DMS 273 (cell line): Measurements from ENCODE around the gene GPR27.
A peak's percentile ranks its signal among the peaks of the same experiment; 100 is the strongest.

ENCODE experiments used
- DNase-seq: peaks from one replicate; lab custom pipeline; 2025; ENCODE audit not compliant: unreplicated experiment; lab: John Stamatoyannopoulos, UW

The GPR27 gene

GRCh38 chr3:71732637-71733036, 21.0 kb upstream of the GPR27 start:
- no peak for DNase-seq

DNA sequence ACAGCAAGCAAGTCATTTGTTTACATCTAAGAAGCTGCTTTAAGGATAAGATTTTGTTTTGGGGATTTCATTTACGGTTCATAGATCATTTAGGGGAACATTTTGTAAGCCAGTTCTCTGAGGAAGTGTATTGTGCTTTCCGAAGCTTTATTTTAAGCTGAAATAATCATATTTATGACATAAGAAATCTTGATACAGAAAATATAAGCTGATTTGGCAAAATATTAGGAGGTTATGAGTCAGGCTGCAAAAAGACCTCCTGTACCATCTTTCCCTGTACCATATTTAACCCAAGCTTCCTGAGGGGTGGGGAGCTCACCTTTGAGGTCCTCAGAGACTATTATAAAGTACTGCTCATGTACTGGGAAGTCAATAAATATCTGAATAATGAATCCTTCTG, 20.3 kb upstream of the GPR27 start:
- no peak for DNase-seq

GRCh38 chr3:71734881-71735280, 18.8 kb upstream of the GPR27 start:
- no peak for DNase-seq

DNA sequence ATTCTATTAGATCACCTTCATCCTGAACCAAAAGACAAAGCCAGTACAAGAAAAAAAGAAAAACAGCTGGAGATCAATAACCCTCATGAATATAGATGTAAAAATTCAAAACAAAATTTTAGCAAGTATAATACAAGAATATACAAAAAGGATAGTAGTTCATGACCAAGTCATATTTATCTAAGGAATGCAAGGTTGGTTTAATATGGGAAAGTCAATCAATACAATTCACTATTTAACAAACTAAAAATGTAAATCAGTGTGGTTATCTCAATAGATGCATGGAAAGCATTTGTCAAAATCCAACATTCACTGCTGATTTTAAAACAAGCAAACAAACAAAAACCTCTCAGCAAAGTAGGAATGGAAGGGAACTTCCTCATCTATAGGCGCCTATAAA, 11.0 kb upstream of the GPR27 start:
- DNase-seq = no peak

- DNase-seq = no peak
These were observed 8.9 kb upstream of the GPR27 start for GRCh38 chr3:71744738-71745137.

DNA sequence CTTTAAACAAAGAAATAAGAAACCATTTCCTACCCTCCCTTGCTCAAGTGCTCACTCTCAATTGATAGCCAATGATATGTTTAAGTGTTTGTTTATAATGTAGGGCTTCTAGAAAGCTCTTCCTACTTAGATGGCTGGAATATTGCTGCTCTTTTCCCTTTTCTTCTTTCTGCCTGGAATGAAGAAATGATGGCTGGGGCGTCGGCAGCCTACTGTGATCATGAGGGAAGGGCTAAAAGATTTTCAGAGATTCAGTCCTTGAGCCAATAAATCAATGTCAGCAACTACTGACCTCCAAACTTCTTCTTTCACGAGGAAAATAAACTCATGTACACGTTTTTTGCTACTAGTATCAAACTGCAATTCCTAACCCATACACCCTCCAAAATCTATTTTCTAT, 2.1 kb upstream of the GPR27 start:
- no peak for DNase-seq

GRCh38 chr3:71752831-71753700, 589 bp upstream of the GPR27 start:
- DNase-seq = no peak

DNA sequence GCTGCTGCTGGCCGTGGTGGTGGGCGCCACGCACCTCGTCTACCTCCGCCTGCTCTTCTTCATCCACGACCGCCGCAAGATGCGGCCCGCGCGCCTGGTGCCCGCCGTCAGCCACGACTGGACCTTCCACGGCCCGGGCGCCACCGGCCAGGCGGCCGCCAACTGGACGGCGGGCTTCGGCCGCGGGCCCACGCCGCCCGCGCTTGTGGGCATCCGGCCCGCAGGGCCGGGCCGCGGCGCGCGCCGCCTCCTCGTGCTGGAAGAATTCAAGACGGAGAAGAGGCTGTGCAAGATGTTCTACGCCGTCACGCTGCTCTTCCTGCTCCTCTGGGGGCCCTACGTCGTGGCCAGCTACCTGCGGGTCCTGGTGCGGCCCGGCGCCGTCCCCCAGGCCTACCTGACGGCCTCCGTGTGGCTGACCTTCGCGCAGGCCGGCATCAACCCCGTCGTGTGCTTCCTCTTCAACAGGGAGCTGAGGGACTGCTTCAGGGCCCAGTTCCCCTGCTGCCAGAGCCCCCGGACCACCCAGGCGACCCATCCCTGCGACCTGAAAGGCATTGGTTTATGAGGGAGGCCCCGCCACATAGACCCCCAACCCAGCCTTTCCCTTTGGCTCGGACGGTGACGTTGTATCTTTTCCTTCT, 1.1 kb downstream of the GPR27 start:
- DNase-seq = peak; percentile 34

DNA sequence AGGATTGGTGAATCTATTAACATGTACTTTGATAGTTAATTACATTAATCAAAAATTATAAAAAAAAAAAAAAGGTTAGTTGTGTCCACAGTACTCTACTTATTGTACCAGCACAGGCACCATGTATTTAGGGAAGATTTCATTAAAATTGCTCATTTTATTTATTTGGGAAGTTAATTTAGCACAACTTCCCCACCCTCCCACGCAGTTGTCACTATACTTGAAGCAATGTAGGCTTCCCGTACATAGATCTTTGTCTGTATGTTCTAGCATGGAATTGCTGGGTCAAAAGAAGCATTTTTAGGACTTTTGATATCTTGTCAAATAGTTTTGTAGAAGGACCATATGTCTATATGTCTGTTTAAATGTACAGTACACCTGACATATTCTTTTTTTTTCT, 4.4 kb downstream of the GPR27 start:
- DNase-seq = no peak

- DNase-seq = no peak
These were observed 5.7 kb downstream of the GPR27 start for GRCh38 chr3:71759401-71759800.

GRCh38 chr3:71760140-71760539, 6.5 kb downstream of the GPR27 start:
- DNase-seq = no peak

DNA sequence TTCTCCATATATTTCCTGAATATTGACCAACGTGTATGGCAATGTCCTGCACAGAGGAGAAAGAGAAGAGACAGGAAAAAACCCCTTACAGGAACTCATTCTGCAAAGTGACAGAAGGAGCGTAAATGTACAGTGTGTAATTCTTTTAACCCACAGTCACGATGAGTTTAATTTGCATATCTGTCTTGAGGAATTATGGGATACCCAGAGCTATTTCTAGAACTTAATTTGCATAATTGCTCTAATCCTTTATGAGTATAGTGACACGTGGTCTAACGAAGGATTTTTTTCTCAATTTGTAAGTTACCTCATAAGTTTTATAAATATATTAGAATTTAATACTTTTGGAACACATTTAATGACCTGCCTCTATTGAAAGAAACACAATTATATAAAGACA, 9.8 kb downstream of the GPR27 start:
- DNase-seq = peak; percentile 12

DNA sequence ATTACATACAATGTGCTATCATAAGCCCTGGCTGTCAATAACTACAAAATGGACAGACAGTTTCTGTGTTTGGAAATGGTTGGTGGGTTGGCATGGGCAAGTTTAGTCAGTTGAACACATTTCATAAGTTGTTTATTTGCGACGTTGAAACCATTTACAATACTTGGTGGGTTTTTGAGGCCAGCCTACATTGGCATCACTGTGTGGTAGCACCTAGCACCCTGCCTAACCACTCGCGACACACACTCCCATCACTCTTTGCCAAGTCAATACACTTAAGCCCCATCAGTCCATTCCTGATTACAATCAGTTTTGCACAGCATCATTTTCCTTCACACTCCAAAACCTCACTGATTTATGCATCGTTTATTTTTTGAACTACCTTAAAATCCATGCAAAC, 17.5 kb downstream of the GPR27 start:
- no peak for DNase-seq

DNA sequence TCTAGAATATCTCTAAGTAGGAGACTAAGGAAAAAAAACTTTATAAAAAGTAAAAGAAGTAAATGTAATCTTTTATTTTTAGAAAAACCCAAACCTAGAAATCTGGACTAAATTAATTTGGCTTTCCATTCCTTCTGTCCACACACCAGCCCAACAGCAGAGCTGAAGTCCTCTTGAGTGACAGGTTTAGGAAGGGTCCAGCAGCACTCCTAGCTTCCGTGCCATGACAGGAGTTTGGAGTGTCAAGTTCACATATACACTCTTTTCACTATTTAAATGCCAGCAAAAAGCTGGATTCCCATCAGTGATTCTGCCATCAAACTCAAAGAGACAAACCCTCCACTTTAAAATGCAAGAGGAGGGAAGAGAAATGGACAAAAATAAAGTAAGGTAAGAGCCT, 18.2 kb downstream of the GPR27 start:
- DNase-seq = no peak

DNA sequence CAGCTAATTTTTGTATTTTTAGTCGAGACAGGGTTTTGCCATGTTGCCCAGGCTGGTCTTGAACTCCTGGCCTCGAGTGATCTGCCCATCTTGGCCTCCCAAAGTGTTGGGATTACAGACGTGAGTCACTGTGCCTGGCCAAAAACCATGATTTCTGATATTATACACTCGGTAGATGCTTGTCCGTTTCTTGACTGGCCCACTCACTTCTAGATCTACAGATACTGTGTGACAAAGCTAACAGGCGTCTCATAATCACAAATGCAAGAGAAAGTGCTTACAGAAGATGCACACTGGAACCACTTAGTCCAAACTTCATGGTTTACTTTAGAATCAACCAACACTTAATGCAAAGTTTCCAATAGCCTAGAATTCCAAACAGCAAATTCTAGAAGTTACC, 22.9 kb downstream of the GPR27 start:
- no peak for DNase-seq

DNA sequence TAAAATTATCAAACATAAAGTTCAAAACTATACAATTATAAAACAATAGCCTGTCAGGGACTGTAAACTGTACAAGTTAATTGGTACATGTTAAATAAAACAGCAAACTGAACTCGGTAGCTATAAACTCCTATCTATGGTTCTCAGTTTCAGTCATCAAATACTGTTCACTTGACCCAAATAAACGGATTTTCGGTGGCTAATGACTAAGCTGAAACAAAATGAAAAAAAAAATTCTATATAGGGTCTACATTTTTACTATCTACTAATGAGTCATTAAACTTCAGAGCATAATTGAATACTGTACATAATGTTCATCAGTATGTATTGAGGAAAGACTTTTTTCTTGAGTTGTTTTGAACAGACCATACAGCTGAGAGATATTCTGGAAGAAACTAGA, 24.7 kb downstream of the GPR27 start:
- DNase-seq = no peak

- DNase-seq = no peak
These were observed 26.2 kb downstream of the GPR27 start for GRCh38 chr3:71779674-71780377.

DNA sequence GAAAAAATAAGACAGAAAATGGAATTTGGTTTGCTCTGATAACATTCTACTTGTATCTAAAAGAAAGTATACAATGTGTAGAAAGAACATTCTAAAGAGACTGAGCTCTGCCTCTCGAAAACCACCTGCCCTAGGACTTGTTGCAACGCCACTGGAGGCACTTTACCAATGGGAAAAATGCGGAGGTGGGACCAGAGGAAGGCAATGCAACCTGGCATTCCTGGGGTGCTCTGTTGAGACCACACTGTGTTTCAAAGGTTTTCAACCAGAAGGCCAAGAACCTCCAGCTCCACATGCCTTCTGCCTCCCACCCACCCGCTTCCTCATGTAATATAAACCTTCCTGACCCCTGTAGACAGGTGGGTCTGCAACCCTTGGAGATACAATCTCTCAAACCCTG, 26.8 kb downstream of the GPR27 start:
- no peak for DNase-seq

DNA sequence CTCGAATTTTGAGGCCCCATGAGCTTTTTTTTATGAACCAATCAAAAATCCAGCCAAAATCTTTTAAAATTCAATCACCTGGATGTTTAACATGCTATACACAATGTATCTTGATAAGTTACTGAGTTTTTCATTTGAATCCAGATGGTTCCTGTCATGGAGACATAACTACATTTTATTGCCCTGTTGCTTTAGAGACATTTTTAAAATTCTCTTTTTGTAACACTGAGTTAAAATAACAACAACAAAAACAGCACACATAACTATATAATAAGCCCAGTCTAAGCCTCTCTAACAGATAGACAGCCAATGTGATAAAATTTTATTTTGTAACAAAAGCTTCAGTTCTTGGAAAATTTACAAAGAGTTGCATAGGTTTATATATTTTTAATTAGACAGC, 29.5 kb downstream of the GPR27 start:
- no peak for DNase-seq

- peak; percentile 29 for DNase-seq
These were observed 30.7 kb downstream of the GPR27 start for GRCh38 chr3:71784201-71784913.

- peak; percentile 69 for DNase-seq
These were observed 31.4 kb downstream of the GPR27 start, which contains the start of gene PROK2 for GRCh38 chr3:71784914-71785531. Gene PROK2 (minus strand): TSS chr3:71785148. CDS start chr3:71785052, 96 bp downstream.
